ENCODE results near the gene GRM7. TPM values are rescaled to one million over a fixed set of nuclear protein-coding genes. Genes with fewer than 3 reads are reported as not detected.
A peak's percentile ranks its signal among the peaks of the same experiment; 100 is the strongest.

Gene GRM7
- total and polyA plus RNA-seq, 9 donors = 0.04 to 0.13 (median 0.10) TPM; not detected in 6

DNA sequence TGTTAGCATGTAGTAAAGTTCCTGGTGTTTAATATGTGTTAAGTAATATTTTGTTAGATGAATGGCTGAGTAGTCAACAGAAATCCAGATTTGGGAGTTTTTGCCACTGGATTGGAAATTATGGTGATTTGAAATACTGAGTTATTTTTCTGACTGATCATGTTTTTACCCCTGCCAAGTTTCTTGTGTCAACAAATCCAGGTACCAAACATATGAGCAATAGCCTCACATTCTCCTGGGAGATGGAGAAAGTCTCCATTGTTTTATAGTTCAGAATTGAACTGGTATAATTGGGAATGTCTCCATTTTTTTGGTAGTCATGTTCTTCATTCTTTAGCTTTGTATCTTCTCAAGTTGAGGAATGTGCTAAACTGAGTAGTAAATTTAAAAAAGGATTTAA, 873.5 kb downstream of the GRM7 start:
- no peak for DNase-seq
- Histone ChIP-seq H3K27me3 (ENCODE audit: control insufficient read depth, insufficient read depth, low read length) (no peaks in the 10 kb centered on the region), H3K36me3 (ENCODE audit: control insufficient read depth, insufficient read depth, low read length) (no peaks in the 10 kb centered on the region), H3K4me1 (ENCODE audit: control insufficient read depth, insufficient read depth, low read length) (no peaks in the 10 kb centered on the region), H3K9me3 (replicated peaks; ENCODE audit: control insufficient read depth, low read depth, low read length) (no peaks in the 10 kb centered on the region), H3K27ac (ENCODE audit: low read length) (no peak overlapping the region), H3K4me3 (ENCODE audit: low read length) (no peak overlapping the region)

DNA sequence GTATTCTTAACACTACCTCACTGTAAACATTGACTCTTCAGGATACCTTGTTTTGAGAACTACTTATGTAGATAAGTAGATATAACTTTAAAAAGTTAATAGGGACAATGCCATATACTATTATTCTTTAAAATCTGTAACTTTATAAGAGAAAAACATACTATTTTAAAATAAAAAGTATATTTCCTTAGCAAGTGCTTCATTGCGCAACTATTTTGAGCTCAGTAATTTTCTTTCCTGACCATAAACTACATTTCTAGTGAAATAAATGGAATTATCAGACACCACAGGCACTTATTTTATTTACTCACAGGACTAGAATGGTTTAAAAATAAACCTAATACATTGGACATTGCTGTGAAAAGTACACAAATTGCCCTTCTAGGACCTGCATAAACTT, 876.3 kb downstream of the GRM7 start:
- no peaks in the 10 kb centered on the region for H3K36me3 ChIP-seq (ENCODE audit: control insufficient read depth, insufficient read depth, low read length)
- no peak overlapping the region for H3K4me3 ChIP-seq (ENCODE audit: low read length)
- no peak for DNase-seq
- no peaks in the 10 kb centered on the region for H3K4me1 ChIP-seq (ENCODE audit: control insufficient read depth, insufficient read depth, low read length)
- H3K27me3 ChIP-seq (ENCODE audit: control insufficient read depth, insufficient read depth, low read length) = no peaks in the 10 kb centered on the region
- no peak overlapping the region for H3K27ac ChIP-seq (ENCODE audit: low read length)
- WGBS (ENCODE audit: insufficient coverage) = no CpG with 5 or more reads among the region's 1 CpG
- H3K9me3 ChIP-seq (replicated peaks; ENCODE audit: control insufficient read depth, low read depth, low read length) = no peaks in the 10 kb centered on the region

DNA sequence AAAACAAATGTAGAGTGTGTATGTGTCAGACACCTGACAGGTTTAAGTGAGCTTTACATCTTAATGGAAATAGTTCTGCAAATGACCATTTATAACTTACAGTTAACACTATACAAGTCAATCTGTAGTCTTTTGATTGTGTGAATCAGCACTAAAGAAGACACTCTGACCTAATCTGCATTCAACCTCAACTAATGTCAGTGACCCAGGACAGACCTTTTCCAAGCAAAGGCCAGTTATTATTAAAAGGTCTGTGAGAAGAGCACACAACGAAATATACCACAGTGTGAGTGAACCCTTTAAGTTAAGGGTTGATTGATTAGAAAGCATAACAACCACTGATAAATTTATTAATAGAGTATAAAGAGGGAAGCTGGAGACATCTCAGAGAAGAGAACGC, 878.8 kb downstream of the GRM7 start:
- WGBS (ENCODE audit: insufficient coverage) = no CpG with 5 or more reads among the region's 2 CpGs
- Histone ChIP-seq H3K27me3 (ENCODE audit: control insufficient read depth, insufficient read depth, low read length) (no peaks in the 10 kb centered on the region), H3K4me1 (ENCODE audit: control insufficient read depth, insufficient read depth, low read length) (no peaks in the 10 kb centered on the region), H3K4me3 (ENCODE audit: low read length) (no peak overlapping the region), H3K9me3 (replicated peaks; ENCODE audit: control insufficient read depth, low read depth, low read length) (no peaks in the 10 kb centered on the region), H3K27ac (ENCODE audit: low read length) (no peak overlapping the region), H3K36me3 (ENCODE audit: control insufficient read depth, insufficient read depth, low read length) (no peaks in the 10 kb centered on the region)
- no peak for DNase-seq

DNA sequence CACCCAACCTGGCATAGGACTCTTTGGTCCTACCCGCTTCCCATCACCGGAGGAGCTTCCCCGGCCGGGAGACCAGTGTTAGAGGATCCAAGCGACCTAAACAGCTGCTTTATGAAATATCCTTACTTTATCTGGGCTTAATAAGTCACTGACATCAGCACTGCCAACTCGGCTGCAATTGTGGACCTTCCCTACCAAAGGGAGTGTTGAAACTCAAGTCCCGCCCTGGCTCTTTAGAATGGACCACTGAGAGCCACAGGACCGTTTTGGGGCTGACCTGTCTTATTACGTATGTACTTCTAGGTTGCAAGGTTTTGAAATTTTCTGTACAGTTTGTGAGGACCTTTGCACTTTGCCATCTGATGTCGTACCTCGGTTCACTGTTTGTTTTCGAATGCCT, 879.5 kb downstream of the GRM7 start:
- no peak overlapping the region for H3K27ac ChIP-seq (ENCODE audit: low read length)
- DNase-seq = no peak
- WGBS (ENCODE audit: insufficient coverage) = 89% methylated on average over 8 of the region's 12 CpGs
- H3K4me3 ChIP-seq (ENCODE audit: low read length) = no peak overlapping the region
- H3K27me3 ChIP-seq (ENCODE audit: control insufficient read depth, insufficient read depth, low read length) = no peaks in the 10 kb centered on the region
- H3K4me1 ChIP-seq (ENCODE audit: control insufficient read depth, insufficient read depth, low read length) = no peaks in the 10 kb centered on the region
- H3K9me3 ChIP-seq (replicated peaks; ENCODE audit: control insufficient read depth, low read depth, low read length) = no peaks in the 10 kb centered on the region
- H3K36me3 ChIP-seq (ENCODE audit: control insufficient read depth, insufficient read depth, low read length) = no peaks in the 10 kb centered on the region

DNA sequence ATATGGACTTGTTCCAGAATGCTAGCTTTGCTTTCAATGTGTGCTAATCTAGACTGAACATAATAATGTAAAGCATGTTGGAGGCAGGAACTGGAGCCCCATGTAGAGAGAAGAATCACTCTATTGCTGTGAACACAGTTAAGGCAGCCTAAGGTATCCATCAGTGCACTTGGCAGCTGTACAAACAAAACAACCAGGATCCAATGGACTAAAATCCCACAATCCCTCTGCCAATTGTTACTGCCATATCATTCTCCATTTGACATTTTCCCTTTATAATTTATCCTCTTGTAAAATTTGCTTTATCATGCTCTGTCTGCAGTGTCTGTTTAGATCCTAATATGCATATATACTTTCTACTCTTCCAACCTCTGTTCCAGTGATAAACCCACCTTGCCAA, 883.9 kb downstream of the GRM7 start:
- no peaks in the 10 kb centered on the region for H3K9me3 ChIP-seq (replicated peaks; ENCODE audit: control insufficient read depth, low read depth, low read length)
- H3K4me3 ChIP-seq (ENCODE audit: low read length) = no peak overlapping the region
- H3K36me3 ChIP-seq (ENCODE audit: control insufficient read depth, insufficient read depth, low read length) = no peaks in the 10 kb centered on the region
- H3K27me3 ChIP-seq (ENCODE audit: control insufficient read depth, insufficient read depth, low read length) = no peaks in the 10 kb centered on the region
- H3K27ac ChIP-seq (ENCODE audit: low read length) = no peak overlapping the region
- DNase-seq = no peak
- H3K4me1 ChIP-seq (ENCODE audit: control insufficient read depth, insufficient read depth, low read length) = no peaks in the 10 kb centered on the region

DNA sequence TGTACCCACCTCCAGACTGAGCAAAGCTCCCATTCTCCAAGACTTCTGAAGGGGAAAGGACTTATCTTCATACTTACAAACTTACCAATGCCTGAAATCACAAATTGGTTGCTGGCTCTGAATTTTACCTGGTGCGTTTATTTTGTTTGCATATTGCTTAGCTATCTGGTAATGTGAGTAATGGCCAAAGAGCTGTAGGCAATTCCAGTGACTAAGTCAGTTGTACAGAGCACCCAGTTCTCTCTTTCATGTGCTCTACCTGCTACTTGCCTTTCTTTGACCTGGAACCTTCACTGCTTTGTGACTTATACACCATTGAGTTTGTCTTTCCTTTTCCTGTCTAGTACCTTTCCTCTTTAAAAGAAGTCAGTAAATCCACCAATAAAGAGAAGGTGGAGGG, 884.8 kb downstream of the GRM7 start:
- H3K27ac ChIP-seq (ENCODE audit: low read length) = no peak overlapping the region
- no peaks in the 10 kb centered on the region for H3K4me1 ChIP-seq (ENCODE audit: control insufficient read depth, insufficient read depth, low read length)
- no peak overlapping the region for H3K4me3 ChIP-seq (ENCODE audit: low read length)
- H3K9me3 ChIP-seq (replicated peaks; ENCODE audit: control insufficient read depth, low read depth, low read length) = no peaks in the 10 kb centered on the region
- no peak for DNase-seq
- 80% methylated on average over 1 of the region's 1 CpG for WGBS (ENCODE audit: insufficient coverage)
- no peaks in the 10 kb centered on the region for H3K27me3 ChIP-seq (ENCODE audit: control insufficient read depth, insufficient read depth, low read length)
- H3K36me3 ChIP-seq (ENCODE audit: control insufficient read depth, insufficient read depth, low read length) = no peaks in the 10 kb centered on the region

DNA sequence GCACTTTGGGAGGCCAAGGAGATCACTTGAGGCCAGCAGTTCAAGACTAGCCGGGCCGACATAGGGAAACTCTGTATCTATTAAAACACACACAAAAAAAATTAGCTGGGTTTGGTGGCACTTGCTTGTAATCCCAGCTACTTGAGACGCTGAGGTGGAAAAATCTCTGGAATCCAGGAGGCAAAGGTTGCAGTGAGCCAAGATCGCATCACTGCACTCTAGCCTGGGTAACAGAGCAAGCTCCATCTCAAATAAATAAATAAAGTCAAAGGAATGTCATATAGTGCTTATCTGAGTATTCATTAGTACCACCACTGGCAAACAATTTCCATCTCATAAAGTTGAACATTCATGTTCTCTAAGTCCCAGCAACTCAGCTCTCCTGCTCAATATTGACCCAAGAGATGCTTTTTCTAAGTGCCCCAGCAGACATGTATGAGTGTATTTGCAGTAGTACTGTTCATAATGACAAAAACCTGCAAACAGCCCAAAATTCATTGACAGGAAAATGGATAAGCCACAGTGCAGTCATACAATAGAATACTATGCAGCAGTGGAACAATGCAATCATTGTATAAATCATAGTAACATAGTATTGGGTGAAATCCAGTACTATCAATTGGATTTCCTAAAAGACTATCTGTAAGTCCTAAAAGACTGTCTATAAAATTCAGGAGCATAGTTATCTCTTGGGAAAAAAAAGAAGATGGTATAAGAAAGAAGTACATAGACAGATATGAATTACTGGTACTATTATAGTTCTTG, 889.2 kb downstream of the GRM7 start:
- no peaks in the 10 kb centered on the region for H3K27me3 ChIP-seq (ENCODE audit: control insufficient read depth, insufficient read depth, low read length)
- H3K4me3 ChIP-seq (ENCODE audit: low read length) = no peak overlapping the region
- no peak for DNase-seq
- H3K27ac ChIP-seq (ENCODE audit: low read length) = no peak overlapping the region
- no peaks in the 10 kb centered on the region for H3K4me1 ChIP-seq (ENCODE audit: control insufficient read depth, insufficient read depth, low read length)
- H3K36me3 ChIP-seq (ENCODE audit: control insufficient read depth, insufficient read depth, low read length) = no peaks in the 10 kb centered on the region
- no peaks in the 10 kb centered on the region for H3K9me3 ChIP-seq (replicated peaks; ENCODE audit: control insufficient read depth, low read depth, low read length)
- WGBS (ENCODE audit: insufficient coverage) = no CpG with 5 or more reads among the region's 4 CpGs

DNA sequence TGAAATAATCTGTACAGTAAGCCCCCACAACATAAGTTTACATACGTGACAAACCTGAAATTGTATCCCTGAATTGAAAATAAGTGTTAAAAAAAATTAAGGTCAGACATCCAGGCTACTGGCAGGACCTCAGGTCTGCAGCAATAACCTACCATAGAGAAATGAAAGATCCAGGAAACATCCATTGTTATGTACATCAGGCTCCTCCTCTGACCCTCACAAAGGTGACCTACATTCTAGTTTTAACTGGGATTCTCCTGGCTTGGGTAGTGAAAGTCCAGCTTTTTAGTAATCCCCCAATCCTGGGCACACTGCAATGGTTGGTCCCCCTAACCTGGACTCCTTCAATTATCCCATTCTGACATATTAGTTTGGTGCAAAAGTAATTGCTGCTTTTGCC, 891.1 kb downstream of the GRM7 start:
- no peak for DNase-seq
- Histone ChIP-seq H3K27ac (ENCODE audit: low read length) (no peak overlapping the region), H3K4me1 (ENCODE audit: control insufficient read depth, insufficient read depth, low read length) (no peaks in the 10 kb centered on the region), H3K36me3 (ENCODE audit: control insufficient read depth, insufficient read depth, low read length) (no peaks in the 10 kb centered on the region), H3K9me3 (replicated peaks; ENCODE audit: control insufficient read depth, low read depth, low read length) (no peaks in the 10 kb centered on the region), H3K4me3 (ENCODE audit: low read length) (no peak overlapping the region), H3K27me3 (ENCODE audit: control insufficient read depth, insufficient read depth, low read length) (no peaks in the 10 kb centered on the region)
- WGBS (ENCODE audit: insufficient coverage) = no CpG with 5 or more reads among the region's 1 CpG

DNA sequence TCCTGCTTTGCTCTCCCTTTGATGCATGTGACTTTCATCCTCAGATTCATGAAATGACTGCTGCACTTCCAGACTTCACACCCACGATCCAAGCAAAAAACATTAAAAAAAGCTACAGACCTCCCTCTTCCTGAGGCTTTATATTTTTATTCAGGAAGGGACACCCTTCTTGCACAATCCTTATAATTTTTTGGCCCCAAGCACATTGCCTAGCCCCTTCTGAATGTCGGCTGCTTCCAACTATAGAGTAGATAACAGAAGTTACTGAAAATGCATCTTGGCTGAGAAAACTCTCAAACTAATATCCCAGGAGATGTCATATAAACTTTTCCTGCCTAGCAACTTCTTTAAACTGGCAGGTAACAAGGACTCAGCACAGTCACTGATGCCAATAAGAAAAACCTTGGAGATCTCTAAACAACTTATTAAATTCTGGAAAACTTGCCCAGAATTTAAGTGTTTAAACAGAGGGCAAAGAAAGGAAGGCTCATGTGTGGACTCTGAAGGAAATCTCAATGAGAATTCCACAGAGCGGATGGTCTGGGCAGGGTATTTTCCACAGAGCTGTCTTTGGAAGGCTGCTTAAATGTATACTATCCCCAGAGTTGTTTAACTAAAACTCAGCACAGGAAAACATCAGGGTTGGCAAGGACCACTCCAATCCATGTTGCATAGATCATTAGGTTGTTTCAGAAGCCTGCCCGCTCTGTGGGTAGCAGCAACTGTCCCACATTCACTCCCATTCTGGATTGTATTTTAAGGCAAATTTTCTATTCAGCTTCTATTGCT, 893.9 kb downstream of the GRM7 start:
- H3K27me3 ChIP-seq (ENCODE audit: control insufficient read depth, insufficient read depth, low read length) = no peaks in the 10 kb centered on the region
- H3K4me1 ChIP-seq (ENCODE audit: control insufficient read depth, insufficient read depth, low read length) = no peaks in the 10 kb centered on the region
- WGBS (ENCODE audit: insufficient coverage) = no CpG with 5 or more reads among the region's 4 CpGs
- H3K36me3 ChIP-seq (ENCODE audit: control insufficient read depth, insufficient read depth, low read length) = no peaks in the 10 kb centered on the region
- DNase-seq = peak; percentile 89
- H3K4me3 ChIP-seq (ENCODE audit: low read length) = no peak overlapping the region
- no peaks in the 10 kb centered on the region for H3K9me3 ChIP-seq (replicated peaks; ENCODE audit: control insufficient read depth, low read depth, low read length)
- peak overlapping the region; percentile 20 for H3K27ac ChIP-seq (ENCODE audit: low read length)

DNA sequence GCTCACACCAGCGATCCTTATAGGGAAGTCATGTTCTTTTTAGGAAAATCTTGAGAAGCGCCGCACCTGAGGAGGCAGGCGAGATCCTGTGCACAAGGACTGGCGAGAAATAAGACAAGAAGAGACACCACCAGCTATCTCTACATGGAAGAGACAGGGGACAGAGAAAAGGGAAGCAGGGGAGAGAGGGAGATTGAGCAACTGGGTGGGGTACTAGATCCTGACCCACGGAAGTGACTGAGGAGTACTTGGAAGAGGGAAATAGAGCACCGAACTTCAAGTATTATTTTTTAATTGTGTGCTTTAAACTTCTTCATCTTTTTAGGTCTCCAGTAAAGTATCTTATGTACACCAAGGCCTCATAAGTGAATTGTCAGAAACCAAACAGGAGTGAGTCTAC, 898.7 kb downstream of the GRM7 start:
- Histone ChIP-seq H3K27ac (ENCODE audit: low read length) (no peak overlapping the region), H3K4me1 (ENCODE audit: control insufficient read depth, insufficient read depth, low read length) (no peaks in the 10 kb centered on the region), H3K9me3 (replicated peaks; ENCODE audit: control insufficient read depth, low read depth, low read length) (no peaks in the 10 kb centered on the region), H3K27me3 (ENCODE audit: control insufficient read depth, insufficient read depth, low read length) (no peaks in the 10 kb centered on the region), H3K4me3 (ENCODE audit: low read length) (no peak overlapping the region), H3K36me3 (ENCODE audit: control insufficient read depth, insufficient read depth, low read length) (no peaks in the 10 kb centered on the region)
- WGBS (ENCODE audit: insufficient coverage) = no CpG with 5 or more reads among the region's 7 CpGs
- no peak for DNase-seq
